ENCODE measurements around the gene GREB1. TPM values are rescaled to one million over a fixed set of nuclear protein-coding genes. Genes with fewer than 3 reads are reported as not detected.

The GREB1 gene
- total and polyA plus RNA-seq, 2 donors (not counting 1 experiment from before 2014, with no cell fraction given): 0.04 to 0.39 TPM

DNA sequence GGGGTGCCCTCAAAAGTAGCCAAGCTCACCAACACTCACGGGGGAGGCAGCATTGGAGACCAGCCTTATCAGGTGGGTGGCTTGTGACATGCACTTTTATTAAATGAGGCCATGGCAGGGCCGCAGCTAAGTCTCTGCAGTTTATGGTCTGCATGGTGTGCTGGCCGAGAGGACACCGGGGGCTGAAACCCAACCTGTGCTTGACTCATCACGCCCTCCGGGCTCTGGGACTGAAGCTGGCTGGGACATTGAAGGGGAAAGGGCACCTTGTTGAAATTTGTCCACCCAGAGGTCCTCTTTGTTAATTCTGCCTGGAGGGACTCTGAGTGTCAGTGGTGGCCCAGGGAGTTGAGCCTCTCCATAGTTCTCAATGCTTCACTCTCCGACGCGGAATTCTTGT is 153.9 kb downstream of the GREB1 start:
- no peak overlapping the region for H2AFZ ChIP-seq (ENCODE audit: insufficient read depth, low read depth, low read length, poor library complexity, severe bottlenecking)
- POLR2A ChIA-PET: interaction anchor here (1.1 kb wide), 1 partner anchor 66 kb away, joined by 3 read pairs; no protein-coding TSS in a partner anchor
- intact Hi-C loops (cut with micrococcal nuclease): loop anchor here (1.0 to 5.0 kb wide), 3 partner anchors 59 to 1030 kb away; partner anchors contain the start of genes LPIN1 and TRIB2

More for the DNA sequence above, 153.9 kb downstream of the GREB1 start:
- Mint-ChIP-seq H3K27ac (no peak overlapping the region), H3K27me3 (peaks cover 30% of the 10 kb centered on the region), H3K9me3 (ENCODE audit: insufficient read depth) (no peaks in the 10 kb centered on the region), H3K4me1 (peaks cover 8% of the 10 kb centered on the region), H3K4me3 (no peak overlapping the region)
- WGBS (ENCODE audit: insufficient coverage): 100% methylated on average over 6 of the region's 9 CpGs
- H3K27me3 ChIP-seq (replicated peaks in 1 of 4; ENCODE audit: control extremely low read depth in 1 of 4, control insufficient read depth in 3 of 4, insufficient read depth in 4 of 4, low read length in 3 of 4): peaks cover 0 to 4% (median 0%) of the 10 kb centered on the region in 4 experiments
- no peaks in the 10 kb centered on the region for H3K36me3 ChIP-seq (replicated peaks in 1 of 2; ENCODE audit: control extremely low read depth in 1 of 2, control insufficient read depth in 1 of 2, extremely low read depth in 1 of 2, insufficient read depth in 2 of 2, low read length in 1 of 2)
- ATAC-seq (ENCODE audit: low read depth) (no peak), DNase-seq (no peak)
- H3K4me1 ChIP-seq (ENCODE audit: control insufficient read depth in 2 of 2, insufficient read depth in 2 of 2, low read length in 2 of 2): peaks cover 11 to 12% of the 10 kb centered on the region in 2 donors
- CTCF ChIA-PET: interaction anchor here (0.7 to 10.1 kb wide), 8 partner anchors 12 to 1319 kb away, joined by 3 to 166 read pairs (median 3); no protein-coding TSS in a partner anchor
- no peaks in the 10 kb centered on the region for H3K79me2 ChIP-seq (ENCODE audit: control insufficient read depth, insufficient read depth, low read length)
- no peaks in the 10 kb centered on the region for H4K20me1 ChIP-seq (ENCODE audit: control insufficient read depth, insufficient read depth, low read length, poor library complexity, severe bottlenecking)
- H3K4me3 ChIP-seq (ENCODE audit: control extremely low read depth in 1 of 5, extremely low read depth in 1 of 5, insufficient read depth in 1 of 5, low read depth in 2 of 5, low read length in 4 of 5): no peak overlapping the region
- H3K4me2 ChIP-seq (replicated peaks; ENCODE audit: low read depth, low read length, poor library complexity, severe bottlenecking): no peak overlapping the region
- no peak overlapping the region for H3K9ac ChIP-seq (ENCODE audit: low read length)
- H3K9me3 ChIP-seq (ENCODE audit: control extremely low read depth in 1 of 3, control insufficient read depth in 2 of 3, insufficient read depth in 1 of 3, low read length in 2 of 3): no peaks in the 10 kb centered on the region
- TF ChIP-seq, protein P1, sequence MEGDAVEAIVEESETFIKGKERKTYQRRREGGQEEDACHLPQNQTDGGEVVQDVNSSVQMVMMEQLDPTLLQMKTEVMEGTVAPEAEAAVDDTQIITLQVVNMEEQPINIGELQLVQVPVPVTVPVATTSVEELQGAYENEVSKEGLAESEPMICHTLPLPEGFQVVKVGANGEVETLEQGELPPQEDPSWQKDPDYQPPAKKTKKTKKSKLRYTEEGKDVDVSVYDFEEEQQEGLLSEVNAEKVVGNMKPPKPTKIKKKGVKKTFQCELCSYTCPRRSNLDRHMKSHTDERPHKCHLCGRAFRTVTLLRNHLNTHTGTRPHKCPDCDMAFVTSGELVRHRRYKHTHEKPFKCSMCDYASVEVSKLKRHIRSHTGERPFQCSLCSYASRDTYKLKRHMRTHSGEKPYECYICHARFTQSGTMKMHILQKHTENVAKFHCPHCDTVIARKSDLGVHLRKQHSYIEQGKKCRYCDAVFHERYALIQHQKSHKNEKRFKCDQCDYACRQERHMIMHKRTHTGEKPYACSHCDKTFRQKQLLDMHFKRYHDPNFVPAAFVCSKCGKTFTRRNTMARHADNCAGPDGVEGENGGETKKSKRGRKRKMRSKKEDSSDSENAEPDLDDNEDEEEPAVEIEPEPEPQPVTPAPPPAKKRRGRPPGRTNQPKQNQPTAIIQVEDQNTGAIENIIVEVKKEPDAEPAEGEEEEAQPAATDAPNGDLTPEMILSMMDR (IDR thresholded peaks at IDR 0.05): no peak
- TF ChIP-seq EZH2 (IDR thresholded peaks at IDR 0.05; ENCODE audit: borderline replicate concordance, insufficient read depth, low read depth, low read length, poor library complexity, severe bottlenecking): no peak
- H3K27ac ChIP-seq (ENCODE audit: low read length in 2 of 2): no peak overlapping the region

Data from B cell (primary cell).